CD8-positive, alpha-beta memory T cell (primary cell): ENCODE results near the gene HIF3A. TPM values are rescaled to one million over a fixed set of nuclear protein-coding genes. Genes with fewer than 3 reads are reported as not detected.
"Not testable (repeated sequence)": the region's sequence is repeated elsewhere in the genome, so short reads cannot be mapped to it uniquely, and the experiment has no call there.

ENCODE experiments used
- CTCF ChIA-PET: fragments of 350-600 bp; sonication (Branson Sonifier 250); formaldehyde crosslinking; loops from one replicate; lab custom pipeline; 2021; ENCODE audit warnings: antibody characterized with exemption; lab: Charles Lee
- POLR2A ChIA-PET: fragments of 350-600 bp; sonication (Branson Sonifier 250); formaldehyde crosslinking; loops from one replicate; lab custom pipeline; 2021; ENCODE audit warnings: antibody characterized with exemption; lab: Charles Lee
- DNase-seq, 5 donors: peaks; one replicate each; pipeline versions ENCODE4 v3.0.0 to v3.0.0-alpha.2; 2020 to 2022; ENCODE audit warnings: mixed read lengths in 1 of 5
- H3K27ac ChIP-seq: one replicate; pipeline ENCODE4 v1.7.0; 2013; ENCODE audit warnings: low read depth, mild to moderate bottlenecking, low read length, moderate library complexity
- H3K27me3 ChIP-seq: 2 replicates; pipeline ENCODE4 v1.7.0; 2013; ENCODE audit warnings: low read length, mild to moderate bottlenecking; ENCODE audit not compliant: insufficient read depth, poor library complexity, severe bottlenecking
- H3K36me3 ChIP-seq: 2 replicates; pipeline ENCODE4 v1.7.0; 2013; ENCODE audit warnings: mild to moderate bottlenecking, low read length, moderate library complexity; ENCODE audit not compliant: insufficient read depth
- H3K4me1 ChIP-seq: 2 replicates; pipeline ENCODE4 v1.7.0; 2013; ENCODE audit warnings: mild to moderate bottlenecking, low read length, moderate library complexity; ENCODE audit not compliant: insufficient read depth
- H3K4me3 ChIP-seq: 2 replicates; pipeline ENCODE4 v1.7.0; 2013; ENCODE audit warnings: mild to moderate bottlenecking, low read length
- H3K9me3 ChIP-seq: 2 replicates; pipeline ENCODE4 v1.7.0; 2013; ENCODE audit warnings: mild to moderate bottlenecking, low read length
- H3K27ac Mint-ChIP-seq, 8 donors: one replicate each; pipeline ENCODE4 v1.8.0; 2020 to 2021; ENCODE audit warnings: mixed read lengths in 8 of 8, mild to moderate bottlenecking in 6 of 8, inconsistent platforms in 3 of 8, moderate library complexity in 3 of 8
- H3K27me3 Mint-ChIP-seq, 2 donors: one replicate each; pipeline ENCODE4 v1.8.0; 2020 to 2021; ENCODE audit warnings: mixed read lengths in 2 of 2, mild to moderate bottlenecking in 1 of 2, moderate library complexity in 1 of 2
- H3K36me3 Mint-ChIP-seq, 3 donors: one replicate each; pipeline ENCODE4 v1.8.0; 2020 to 2021; ENCODE audit warnings: mixed read lengths in 3 of 3, inconsistent platforms in 1 of 3, mild to moderate bottlenecking in 1 of 3
- H3K4me1 Mint-ChIP-seq, 3 donors: one replicate each; pipeline ENCODE4 v1.8.0; 2020 to 2021; ENCODE audit warnings: mixed read lengths in 3 of 3, inconsistent platforms in 1 of 3, mild to moderate bottlenecking in 1 of 3
- H3K4me3 Mint-ChIP-seq, 7 donors: one replicate each; pipeline ENCODE4 v1.8.0; 2020 to 2021; ENCODE audit warnings: mixed read lengths in 7 of 7, mild to moderate bottlenecking in 6 of 7, moderate library complexity in 4 of 7, inconsistent platforms in 2 of 7
- H3K9me3 Mint-ChIP-seq, 5 donors: one replicate each; pipeline ENCODE4 v1.8.0; 2020 to 2022; ENCODE audit warnings: mixed read lengths in 5 of 5, mild to moderate bottlenecking in 3 of 5, moderate library complexity in 2 of 5, inconsistent platforms in 1 of 5
- polyA plus RNA-seq: library from polyadenylated mRNA; unstranded; fragments of 300-500 nt; fragmentation: Illumina TruSeq; gene quantifications from one replicate; pipeline ENCODE4 v1.2.3, GENCODE V29; 2021
- total RNA-seq, 2 experiments: library from RNA; stranded (reverse); gene quantifications; one replicate each; pipeline ENCODE4 v1.2.3, GENCODE V29; 2021

Gene HIF3A
- total and polyA plus RNA-seq, 3 experiments from 2014 or later: not detected

DNA sequence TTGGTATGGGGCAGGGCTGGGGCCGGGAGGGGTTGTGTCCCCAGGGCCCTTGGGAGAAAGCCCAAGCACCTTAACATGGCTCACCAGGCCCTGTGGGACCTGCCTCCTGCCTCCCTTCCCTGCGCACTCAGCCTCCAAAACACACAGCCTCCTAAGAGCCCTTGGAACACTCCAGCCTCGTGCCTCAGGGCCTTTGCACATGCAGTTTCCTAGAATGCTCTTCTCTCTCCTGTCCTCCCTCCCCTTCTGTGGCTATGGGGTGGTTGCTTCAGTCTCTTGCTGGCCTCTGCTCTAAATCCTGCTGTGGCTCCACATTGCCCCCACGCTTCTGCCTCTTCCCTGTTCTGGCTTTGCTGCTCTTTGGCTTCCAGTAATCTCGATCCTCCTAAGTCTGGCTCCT, 23.7 kb downstream of the HIF3A start:
- Histone ChIP-seq H3K27me3 (no peaks in the 10 kb centered on the region), H3K4me1 (no peaks in the 10 kb centered on the region), H3K9me3 (no peaks in the 10 kb centered on the region), H3K36me3 (no peaks in the 10 kb centered on the region), H3K27ac (no peak overlapping the region), H3K4me3 (no peak overlapping the region)
- peaks cover 0 to 4% (median 0%) of the 10 kb centered on the region in 3 donors for H3K36me3 Mint-ChIP-seq
- no peak overlapping the region for H3K4me3 Mint-ChIP-seq
- peak overlapping the region in 1 of 8 donors; percentile 13 for H3K27ac Mint-ChIP-seq
- ChIA-PET CTCF (no interaction called here), POLR2A (no interaction called here)
- DNase-seq: no peak
- H3K4me1 Mint-ChIP-seq: no peaks in the 10 kb centered on the region
- H3K27me3 Mint-ChIP-seq: peaks cover 0 to 5% of the 10 kb centered on the region in 2 donors
- H3K9me3 Mint-ChIP-seq: peaks cover 0 to 4% (median 2%) of the 10 kb centered on the region in 5 donors

DNA sequence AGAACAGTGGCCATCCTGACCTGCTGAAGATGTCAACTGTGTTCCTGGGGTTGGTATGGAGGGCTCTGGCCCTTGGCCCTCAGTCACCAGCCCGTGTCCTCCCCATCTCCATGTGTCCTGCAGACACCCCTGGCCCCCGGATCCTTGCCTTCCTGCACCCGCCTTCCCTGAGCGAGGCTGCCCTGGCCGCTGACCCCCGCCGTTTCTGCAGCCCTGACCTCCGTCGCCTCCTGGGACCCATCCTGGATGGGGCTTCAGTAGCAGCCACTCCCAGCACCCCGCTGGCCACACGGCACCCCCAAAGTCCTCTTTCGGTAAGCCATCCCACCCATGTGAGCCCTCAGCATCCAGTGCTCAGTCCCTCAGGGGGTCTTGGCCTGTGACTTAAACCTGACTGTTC, 24.8 kb downstream of the HIF3A start:
- Histone ChIP-seq H3K27me3 (no peaks in the 10 kb centered on the region), H3K9me3 (no peaks in the 10 kb centered on the region), H3K36me3 (no peaks in the 10 kb centered on the region), H3K4me1 (no peaks in the 10 kb centered on the region), H3K27ac (no peak overlapping the region), H3K4me3 (no peak overlapping the region)
- CTCF ChIA-PET: no interaction called here
- Mint-ChIP-seq H3K27me3 (peaks cover 0 to 5% of the 10 kb centered on the region in 2 donors), H3K27ac (no peak overlapping the region), H3K36me3 (peaks cover 0 to 15% (median 0%) of the 10 kb centered on the region in 3 donors), H3K4me3 (no peak overlapping the region), H3K9me3 (peaks cover 3 to 14% (median 12%) of the 10 kb centered on the region in 5 donors), H3K4me1 (no peaks in the 10 kb centered on the region)
- DNase-seq: no peak
- POLR2A ChIA-PET: no interaction called here

DNA sequence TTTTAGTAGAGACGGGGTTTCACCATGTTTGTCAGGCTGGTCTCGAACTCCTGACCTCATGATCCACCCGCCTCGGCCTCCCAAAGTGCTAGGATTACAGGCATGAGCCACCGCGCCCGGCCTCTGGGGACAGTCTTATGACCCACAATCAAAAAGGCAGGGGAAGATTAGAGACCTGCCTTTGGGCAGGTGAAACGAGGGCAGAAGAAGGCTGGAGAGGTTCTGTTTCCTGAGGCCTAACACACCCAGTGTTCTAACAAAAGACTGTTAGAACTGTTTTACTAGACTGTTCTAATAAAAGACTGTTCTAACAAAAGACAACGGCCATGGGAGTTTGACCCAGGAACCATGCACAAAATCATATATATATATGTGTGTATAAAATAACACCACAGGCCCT, 26.4 kb downstream of the HIF3A start:
- H3K4me3 ChIP-seq, H3K27ac ChIP-seq, H3K27me3 ChIP-seq, DNase-seq, H3K27me3 Mint-ChIP-seq, H3K9me3 ChIP-seq, H3K4me1 Mint-ChIP-seq, POLR2A ChIA-PET, CTCF ChIA-PET, H3K36me3 ChIP-seq, H3K4me3 Mint-ChIP-seq, H3K27ac Mint-ChIP-seq, H3K4me1 ChIP-seq: not testable (repeated sequence)
- H3K9me3 Mint-ChIP-seq: peaks cover 11 to 25% (median 24%) of the 10 kb centered on the region in 5 donors
- peaks cover 0 to 21% (median 0%) of the 10 kb centered on the region in 3 donors for H3K36me3 Mint-ChIP-seq

GRCh38 chr19:46324277-46324676, 27.4 kb downstream of the HIF3A start:
- Mint-ChIP-seq H3K27me3 (peaks cover 0 to 2% of the 10 kb centered on the region in 2 donors), H3K4me1 (no peaks in the 10 kb centered on the region), H3K27ac (no peak overlapping the region), H3K9me3 (peaks cover 15 to 32% (median 31%) of the 10 kb centered on the region in 5 donors), H3K36me3 (peaks cover 0 to 25% (median 3%) of the 10 kb centered on the region in 3 donors), H3K4me3 (no peak overlapping the region)
- DNase-seq: no peak
- ChIA-PET CTCF (no interaction called here), POLR2A (no interaction called here)
- Histone ChIP-seq H3K4me3 (no peak overlapping the region), H3K4me1 (no peaks in the 10 kb centered on the region), H3K36me3 (no peaks in the 10 kb centered on the region), H3K27me3 (no peaks in the 10 kb centered on the region), H3K9me3 (peaks cover 8% of the 10 kb centered on the region), H3K27ac (no peak overlapping the region)

GRCh38 chr19:46326608-46327007, 29.8 kb downstream of the HIF3A start:
- no peak for DNase-seq
- H3K36me3 ChIP-seq: no peaks in the 10 kb centered on the region
- no peak overlapping the region for H3K27ac Mint-ChIP-seq
- H3K9me3 ChIP-seq: peaks cover 8% of the 10 kb centered on the region
- H3K4me1 ChIP-seq: no peaks in the 10 kb centered on the region
- ChIA-PET CTCF (interaction anchor here (0.5 kb wide), 1 partner anchor 96 kb away, joined by 3 read pairs; no protein-coding TSS in a partner anchor), POLR2A (no interaction called here)
- H3K27me3 Mint-ChIP-seq: peaks cover 2 to 10% of the 10 kb centered on the region in 2 donors
- H3K9me3 Mint-ChIP-seq: peaks cover 15 to 37% (median 33%) of the 10 kb centered on the region in 5 donors
- H3K4me3 Mint-ChIP-seq: no peak overlapping the region
- H3K27me3 ChIP-seq: no peaks in the 10 kb centered on the region
- no peaks in the 10 kb centered on the region for H3K4me1 Mint-ChIP-seq
- H3K36me3 Mint-ChIP-seq: peaks cover 0 to 29% (median 3%) of the 10 kb centered on the region in 3 donors
- H3K4me3 ChIP-seq: no peak overlapping the region
- no peak overlapping the region for H3K27ac ChIP-seq

DNA sequence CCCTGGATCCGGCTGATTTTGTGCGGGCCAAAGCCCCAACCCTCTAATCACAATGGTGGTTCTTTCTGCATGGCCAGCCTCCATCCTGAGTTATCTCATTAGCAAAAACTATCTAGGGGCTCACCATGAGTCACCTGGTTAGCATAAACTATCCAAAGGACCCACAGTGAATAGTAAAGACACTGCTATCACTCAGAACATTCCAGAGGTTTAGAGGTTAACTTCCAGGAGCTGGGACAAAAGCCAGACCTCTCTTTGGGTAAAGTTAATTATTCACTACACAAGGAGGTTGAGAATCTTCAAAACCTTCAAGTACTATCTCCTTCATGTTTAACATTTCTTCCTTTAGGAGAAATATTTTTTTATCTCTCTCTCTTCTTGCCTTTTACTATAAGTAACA, 31.2 kb downstream of the HIF3A start:
- H3K4me1 ChIP-seq: no peaks in the 10 kb centered on the region
- peaks cover 15 to 37% (median 33%) of the 10 kb centered on the region in 5 donors for H3K9me3 Mint-ChIP-seq
- no peaks in the 10 kb centered on the region for H3K4me1 Mint-ChIP-seq
- no peak for DNase-seq
- ChIA-PET CTCF (no interaction called here), POLR2A (no interaction called here)
- H3K27me3 ChIP-seq: no peaks in the 10 kb centered on the region
- no peaks in the 10 kb centered on the region for H3K36me3 ChIP-seq
- H3K4me3 ChIP-seq: no peak overlapping the region
- peaks cover 8% of the 10 kb centered on the region for H3K9me3 ChIP-seq
- no peak overlapping the region for H3K27ac Mint-ChIP-seq
- H3K36me3 Mint-ChIP-seq: peaks cover 0 to 29% (median 3%) of the 10 kb centered on the region in 3 donors
- no peak overlapping the region for H3K27ac ChIP-seq
- no peak overlapping the region for H3K4me3 Mint-ChIP-seq
- H3K27me3 Mint-ChIP-seq: peaks cover 2 to 10% of the 10 kb centered on the region in 2 donors

DNA sequence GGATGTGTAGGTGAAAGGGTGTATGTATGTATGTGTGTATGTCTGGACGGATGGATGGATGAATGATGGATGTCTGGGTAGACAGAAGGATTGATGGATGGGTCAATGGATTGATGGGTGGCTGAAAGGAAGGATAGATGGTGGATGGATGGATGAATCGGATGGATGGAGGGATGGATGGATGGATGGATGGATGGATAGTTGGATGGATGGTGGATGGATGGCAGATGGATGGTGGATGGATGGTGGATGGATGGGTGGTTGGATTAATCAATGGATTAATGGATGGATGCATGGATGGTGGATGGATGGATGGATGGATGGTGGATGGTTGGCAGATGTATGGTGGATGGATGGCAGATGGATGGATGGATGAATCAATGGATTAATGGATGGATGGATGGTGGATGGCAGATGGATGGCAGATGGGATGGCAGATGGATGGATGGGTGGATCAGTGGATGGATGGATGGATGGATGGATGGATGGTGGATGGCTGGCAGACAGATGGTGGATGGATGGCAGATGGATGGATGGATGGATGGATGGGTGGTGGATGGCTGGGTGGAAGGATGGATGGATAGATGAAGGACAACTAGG, 33.6 kb downstream of the HIF3A start:
- Histone ChIP-seq H3K4me1 (no peaks in the 10 kb centered on the region), H3K36me3 (no peaks in the 10 kb centered on the region), H3K4me3 (no peak overlapping the region), H3K27me3 (no peaks in the 10 kb centered on the region), H3K9me3 (peaks cover 8% of the 10 kb centered on the region), H3K27ac (no peak overlapping the region)
- peaks cover 15 to 36% (median 32%) of the 10 kb centered on the region in 5 donors for H3K9me3 Mint-ChIP-seq
- no peak overlapping the region for H3K4me3 Mint-ChIP-seq
- no peak for DNase-seq
- H3K4me1 Mint-ChIP-seq: no peaks in the 10 kb centered on the region
- ChIA-PET CTCF (no interaction called here), POLR2A (no interaction called here)
- no peak overlapping the region for H3K27ac Mint-ChIP-seq
- H3K27me3 Mint-ChIP-seq: peaks cover 2 to 10% of the 10 kb centered on the region in 2 donors
- H3K36me3 Mint-ChIP-seq: peaks cover 0 to 26% (median 3%) of the 10 kb centered on the region in 3 donors

DNA sequence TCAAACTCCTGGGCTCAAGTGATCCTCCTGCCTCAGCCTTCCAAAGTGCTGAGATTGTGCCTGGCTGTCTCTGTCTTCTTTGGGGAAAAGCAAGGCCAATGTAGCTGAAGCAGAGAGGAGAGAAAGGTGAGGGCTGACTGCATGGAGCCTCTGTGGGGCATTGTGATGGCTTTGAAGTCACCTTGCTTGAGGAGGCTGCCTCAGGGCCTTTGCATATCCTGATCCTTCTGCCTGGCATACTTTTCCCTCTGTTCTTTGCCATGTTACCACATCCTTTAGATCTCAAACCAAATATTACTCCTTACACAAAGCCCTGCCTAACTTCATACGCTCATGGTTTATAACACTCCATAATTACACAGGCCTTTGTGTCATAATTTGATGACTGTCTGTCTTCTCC, 40.6 kb downstream of the HIF3A start:
- no peaks in the 10 kb centered on the region for H3K4me1 ChIP-seq
- no peak overlapping the region for H3K27ac Mint-ChIP-seq
- H3K36me3 ChIP-seq: no peaks in the 10 kb centered on the region
- H3K27ac ChIP-seq: no peak overlapping the region
- H3K4me3 Mint-ChIP-seq: no peak overlapping the region
- no peaks in the 10 kb centered on the region for H3K9me3 Mint-ChIP-seq
- ChIA-PET CTCF (no interaction called here), POLR2A (no interaction called here)
- H3K27me3 Mint-ChIP-seq: peaks cover 3 to 7% of the 10 kb centered on the region in 2 donors
- no peak for DNase-seq
- no peaks in the 10 kb centered on the region for H3K9me3 ChIP-seq
- no peaks in the 10 kb centered on the region for H3K36me3 Mint-ChIP-seq
- H3K4me1 Mint-ChIP-seq: no peaks in the 10 kb centered on the region
- no peaks in the 10 kb centered on the region for H3K27me3 ChIP-seq
- no peak overlapping the region for H3K4me3 ChIP-seq
